ENCODE results near the gene LBHD2. TPM values are rescaled to one million over a fixed set of nuclear protein-coding genes. Genes with fewer than 3 reads are reported as not detected.

LBHD2 gene
- total and polyA plus RNA-seq, 2 of the 13 experiments (the other 11 are each of a cell fraction or from before 2014, with no cell fraction given), result 0.67 to 1.00 TPM

DNA sequence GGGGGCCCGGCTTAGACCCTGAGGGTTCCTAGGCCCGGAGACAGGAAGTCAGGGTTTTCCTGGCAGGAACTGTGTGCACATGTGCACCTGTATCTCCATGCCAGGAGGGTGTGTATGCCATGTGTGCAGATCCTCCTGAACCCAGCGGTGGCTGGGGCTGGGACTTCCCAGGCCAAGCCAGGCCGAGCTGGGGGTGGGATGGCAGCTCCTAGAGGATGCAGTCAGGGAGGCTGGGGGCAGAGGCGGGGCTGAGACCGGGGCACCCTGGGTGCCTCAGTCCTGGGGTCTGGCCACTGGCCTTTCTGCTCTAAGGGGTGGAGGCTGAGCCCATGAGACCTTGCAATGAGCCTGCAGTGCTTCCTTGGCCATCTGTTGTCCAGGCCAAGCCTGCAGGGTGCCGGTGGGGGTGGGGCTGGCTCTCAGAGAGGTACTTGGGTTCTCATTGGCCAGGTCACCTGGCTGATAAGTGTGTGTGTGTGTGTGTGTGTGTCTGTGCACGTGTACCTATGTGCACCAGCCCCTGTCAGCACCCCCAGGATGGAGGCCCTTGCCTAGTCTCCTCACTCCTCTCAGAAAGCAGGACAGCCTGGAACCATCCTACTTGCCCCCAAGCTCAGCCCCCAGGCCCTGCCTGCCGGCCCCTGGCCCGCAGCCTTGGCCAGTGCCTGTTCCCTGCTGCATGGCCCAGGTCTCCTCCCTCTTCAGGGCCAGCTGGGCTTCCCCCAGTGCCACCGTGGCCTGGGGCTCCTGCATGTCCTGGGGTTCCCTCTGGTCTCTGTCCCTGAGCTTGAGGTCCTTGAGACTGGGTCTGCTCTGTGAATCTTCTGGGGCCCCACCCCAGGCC lies 28.6 kb downstream of the LBHD2 start (continued):
- TF ChIP-seq, protein P1, sequence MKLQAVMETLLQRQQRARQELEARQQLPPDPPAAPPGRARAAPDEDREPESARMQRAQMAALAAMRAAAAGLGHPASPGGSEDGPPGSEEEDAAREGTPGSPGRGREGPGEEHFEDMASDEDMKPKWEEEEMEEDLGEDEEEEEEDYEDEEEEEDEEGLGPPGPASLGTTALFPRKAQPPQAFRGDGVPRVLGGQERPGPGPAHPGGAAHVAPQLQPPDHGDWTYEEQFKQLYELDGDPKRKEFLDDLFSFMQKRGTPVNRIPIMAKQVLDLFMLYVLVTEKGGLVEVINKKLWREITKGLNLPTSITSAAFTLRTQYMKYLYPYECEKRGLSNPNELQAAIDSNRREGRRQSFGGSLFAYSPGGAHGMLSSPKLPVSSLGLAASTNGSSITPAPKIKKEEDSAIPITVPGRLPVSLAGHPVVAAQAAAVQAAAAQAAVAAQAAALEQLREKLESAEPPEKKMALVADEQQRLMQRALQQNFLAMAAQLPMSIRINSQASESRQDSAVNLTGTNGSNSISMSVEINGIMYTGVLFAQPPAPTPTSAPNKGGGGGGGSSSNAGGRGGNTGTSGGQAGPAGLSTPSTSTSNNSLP (IDR thresholded peaks at IDR 0.05; ENCODE audit: low read depth, low read length), result no peak
- TF ChIP-seq MYC (CRISPR knock-in tag; IDR thresholded peaks at IDR 0.05; ENCODE audit: borderline replicate concordance) (peak; percentile 55; the same call in 1 of the 2 replicates), HOXD1 (CRISPR knock-in tag; IDR thresholded peaks at IDR 0.05) (no peak), ZC3H4 (CRISPR knock-in tag; IDR thresholded peaks at IDR 0.05; ENCODE audit: borderline replicate concordance) (no peak), ZBED4 (CRISPR knock-in tag; IDR thresholded peaks at IDR 0.05; ENCODE audit: borderline replicate concordance) (0 out of 2 replicates have a peak, but pooled peaks have one; percentile 7), FIP1L1 (IDR thresholded peaks at IDR 0.05; ENCODE audit: borderline replicate concordance, insufficient read depth, low read depth, low read length) (no peak), GRHL1 (CRISPR knock-in tag; conservative IDR thresholded peaks at IDR 0.05) (no peak), ZNF691 (CRISPR knock-in tag; IDR thresholded peaks at IDR 0.05; ENCODE audit: borderline replicate concordance, low read depth) (no peak), ZFX (CRISPR knock-in tag; IDR thresholded peaks at IDR 0.05; ENCODE audit: low read depth) (peak; percentile 53), ZNF496 (CRISPR knock-in tag; IDR thresholded peaks at IDR 0.05; ENCODE audit: insufficient replicate concordance) (no peak), BHLHE40 (IDR thresholded peaks at IDR 0.05; ENCODE audit: low read length) (peak; percentile 63), BCL3 (CRISPR knock-in tag; IDR thresholded peaks at IDR 0.05) (no peak), HOXA5 (CRISPR knock-in tag; IDR thresholded peaks at IDR 0.05) (no peak), KLF16 (CRISPR knock-in tag; IDR thresholded peaks at IDR 0.05) (no peak), ATRX (CRISPR knock-in tag; IDR thresholded peaks at IDR 0.05; ENCODE audit: borderline replicate concordance) (no peak), FOXK2 (IDR thresholded peaks at IDR 0.05) (no peak)
- TF ChIP-seq, protein P2, sequence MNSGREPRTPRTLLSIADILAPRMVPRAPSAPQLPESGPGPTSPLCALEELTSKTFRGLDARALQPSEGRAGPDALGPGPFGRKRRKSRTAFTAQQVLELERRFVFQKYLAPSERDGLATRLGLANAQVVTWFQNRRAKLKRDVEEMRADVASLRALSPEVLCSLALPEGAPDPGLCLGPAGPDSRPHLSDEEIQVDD (CRISPR knock-in tag; IDR thresholded peaks at IDR 0.05; ENCODE audit: borderline replicate concordance), result no peak
